Hepatocyte (in vitro differentiated cells): ENCODE data around the gene LITAFD. TPM values are rescaled to one million over a fixed set of nuclear protein-coding genes. Genes with fewer than 3 reads are reported as not detected.
A peak's percentile ranks its signal among the peaks of the same experiment; 100 is the strongest.

ENCODE experiments used
- DNase-seq: peaks from one replicate; pipeline ENCODE4 v3.0.0-alpha.2; 2016; ENCODE audit warnings: low spot score
- H2AFZ ChIP-seq: fragments of 200-600 bp; sonication (generic); 2 replicates; pipeline ENCODE4 v1.6.0; 2016; ENCODE audit warnings: antibody characterized with exemption, mild to moderate bottlenecking
- H3K27ac ChIP-seq: fragments of 200-600 bp; sonication (generic); 2 replicates; pipeline ENCODE4 v1.5.1; 2016; ENCODE audit warnings: mild to moderate bottlenecking
- H3K27me3 ChIP-seq: fragments of 200-600 bp; sonication (generic); 2 replicates; pipeline ENCODE4 v1.6.1; 2016
- H3K36me3 ChIP-seq: fragments of 200-600 bp; sonication (generic); replicated peaks from 2 replicates; pipeline ENCODE4 v1.5.1; 2016; ENCODE audit warnings: low read depth; ENCODE audit not compliant: insufficient read depth
- H3K4me1 ChIP-seq: fragments of 200-600 bp; sonication (generic); 2 replicates; pipeline ENCODE4 v1.5.1; 2016; ENCODE audit warnings: mild to moderate bottlenecking, moderate library complexity; ENCODE audit not compliant: insufficient read depth
- H3K4me2 ChIP-seq: fragments of 200-600 bp; sonication (generic); 2 replicates; pipeline ENCODE4 v1.6.0; 2016
- H3K4me3 ChIP-seq: fragments of 200-600 bp; sonication (generic); 2 replicates; pipeline ENCODE4 v1.5.1; 2016; ENCODE audit warnings: mild to moderate bottlenecking
- H3K79me2 ChIP-seq: fragments of 200-600 bp; sonication (generic); 2 replicates; pipeline ENCODE4 v1.6.0; 2017; ENCODE audit warnings: mild to moderate bottlenecking
- H3K9me2 ChIP-seq: fragments of 200-600 bp; sonication (generic); replicated peaks from 2 replicates; pipeline ENCODE4 v1.6.0; 2017; ENCODE audit warnings: mild to moderate bottlenecking; ENCODE audit not compliant: insufficient read depth
- H3K9me3 ChIP-seq: fragments of 200-600 bp; sonication (generic); 2 replicates; pipeline ENCODE4 v1.5.1; 2016; ENCODE audit warnings: low read depth, mild to moderate bottlenecking
- H4K20me1 ChIP-seq: fragments of 200-600 bp; sonication (generic); 2 replicates; pipeline ENCODE4 v1.6.0; 2016; ENCODE audit warnings: mild to moderate bottlenecking; ENCODE audit not compliant: insufficient read depth, poor library complexity, severe bottlenecking
- CTCF ChIP-seq: fragments of 200-600 bp; sonication (generic); IDR thresholded peaks from 2 replicates; pipeline ENCODE4 v1.5.1; 2016; ENCODE audit warnings: antibody characterized with exemption, mild to moderate bottlenecking; ENCODE audit not compliant: poor library complexity
- EZH2 ChIP-seq: fragments of 200-600 bp; sonication (generic); IDR thresholded peaks from 2 replicates; pipeline ENCODE4 v1.6.1; 2016; ENCODE audit warnings: antibody characterized with exemption, mild to moderate bottlenecking, borderline replicate concordance
- EZH2phosphoT487 ChIP-seq: fragments of 200-600 bp; sonication (generic); IDR thresholded peaks from one replicate; pipeline ENCODE4 v1.6.1; 2018; ENCODE audit warnings: antibody characterized with exemption, mild to moderate bottlenecking, low read depth, moderate library complexity; ENCODE audit not compliant: unreplicated experiment, severe bottlenecking
- WGBS: methylation state at CpG from one replicate; pipeline ENCODE4 v1.1.6; 2016; ENCODE audit warnings: low lambda C conversion rate; ENCODE audit errors: missing lambda C conversion rate; 5-methylcytosine and 5-hydroxymethylcytosine counted together
- polyA plus RNA-seq: library from polyadenylated mRNA; unstranded; fragments of >200 nt; fragmentation: Nextera tagmentation; extraction: Ambion mirVana; gene quantifications from 2 replicates; pipeline ENCODE4 v1.2.1, GENCODE V29; 2016
- total RNA-seq: library from RNA; depleted of rRNA; stranded (reverse); fragments of >200 nt; gene quantifications from 2 replicates; pipeline ENCODE4 v1.2.3, GENCODE V29; 2014

Gene LITAFD
- total and polyA plus RNA-seq, 2 experiments from 2014 or later, result not detected

DNA sequence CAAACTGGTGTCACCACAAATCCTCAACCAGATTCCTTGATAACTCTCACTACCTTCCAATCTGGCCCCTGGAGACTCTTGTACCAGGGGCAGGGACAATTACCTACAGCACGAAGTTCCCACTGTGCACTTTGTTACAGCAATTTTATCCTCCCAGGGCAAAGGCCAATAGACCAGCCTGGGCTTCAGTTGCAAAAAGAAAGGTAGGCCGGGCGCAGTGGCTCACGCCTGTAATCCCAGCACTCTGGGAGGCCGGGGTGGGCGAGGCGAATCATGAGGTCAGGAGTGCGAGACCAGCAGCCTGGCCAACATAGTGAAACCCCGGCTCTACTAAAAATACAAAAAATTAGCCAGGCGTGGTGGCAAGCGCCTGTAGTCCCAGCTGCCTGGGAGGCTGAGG, 44.7 kb downstream of the LITAFD start:
- 93% methylated on average over 11 of the region's 11 CpGs for WGBS
- no peak for DNase-seq
- Histone ChIP-seq H3K27me3 (no peaks in the 10 kb centered on the region), H3K9me2 (no peaks in the 10 kb centered on the region), H4K20me1 (peaks cover 86% of the 10 kb centered on the region), H2AFZ (no peak overlapping the region), H3K4me3 (no peak overlapping the region), H3K36me3 (no peaks in the 10 kb centered on the region), H3K79me2 (peaks cover 94% of the 10 kb centered on the region), H3K4me1 (no peaks in the 10 kb centered on the region), H3K27ac (no peak overlapping the region), H3K4me2 (no peak overlapping the region), H3K9me3 (no peaks in the 10 kb centered on the region)
- TF ChIP-seq EZH2phosphoT487 (no peak), CTCF (no peak), EZH2 (no peak)

- Histone ChIP-seq H3K9me3 (no peaks in the 10 kb centered on the region), H4K20me1 (peaks cover 98% of the 10 kb centered on the region), H3K4me3 (no peak overlapping the region), H3K79me2 (peaks cover 99% of the 10 kb centered on the region), H3K4me2 (no peak overlapping the region), H2AFZ (no peak overlapping the region), H3K9me2 (no peaks in the 10 kb centered on the region), H3K27ac (no peak overlapping the region), H3K4me1 (no peaks in the 10 kb centered on the region), H3K36me3 (no peaks in the 10 kb centered on the region), H3K27me3 (no peaks in the 10 kb centered on the region)
- WGBS, result 85% methylated on average over 10 of the region's 10 CpGs
- peak; percentile 47 for DNase-seq
- TF ChIP-seq EZH2phosphoT487 (no peak), CTCF (no peak), EZH2 (no peak)
Observed at GRCh38 chr16:8928467-8928957, 46.4 kb downstream of the LITAFD start.

- H3K9me2 ChIP-seq, result no peaks in the 10 kb centered on the region
- no peak overlapping the region for H3K4me2 ChIP-seq
- WGBS, result 93% methylated on average over 17 of the region's 17 CpGs
- no peaks in the 10 kb centered on the region for H3K36me3 ChIP-seq
- H3K79me2 ChIP-seq, result peaks cover 99% of the 10 kb centered on the region
- peaks cover 98% of the 10 kb centered on the region for H4K20me1 ChIP-seq
- no peak overlapping the region for H2AFZ ChIP-seq
- H3K9me3 ChIP-seq, result no peaks in the 10 kb centered on the region
- H3K27ac ChIP-seq, result no peak overlapping the region
- no peak for DNase-seq
- no peak overlapping the region for H3K4me3 ChIP-seq
- H3K4me1 ChIP-seq, result no peaks in the 10 kb centered on the region
- H3K27me3 ChIP-seq, result no peaks in the 10 kb centered on the region
- no peak for TF ChIP-seq CTCF
- no peak for TF ChIP-seq EZH2phosphoT487
- no peak for TF ChIP-seq EZH2
Observed at GRCh38 chr16:8929086-8929748, 47.1 kb downstream of the LITAFD start.
